DOHH2 (cell line): Measurements from ENCODE around the gene EPYC.

ENCODE experiments used
- H3F3A ChIP-seq: fragments of 200-600 bp; sonication (generic), shearing (Covaris generic); 2 replicates; pipeline ENCODE4 v1.6.0; 2016; ENCODE audit warnings: antibody characterized with exemption, mild to moderate bottlenecking; ENCODE audit not compliant: control insufficient read depth, insufficient read depth
- H3K27ac ChIP-seq: fragments of 200-600 bp; sonication (generic); 2 replicates; pipeline ENCODE4 v1.5.1; 2014; ENCODE audit warnings: low read depth, mild to moderate bottlenecking, low read length, moderate library complexity
- H3K27me3 ChIP-seq: fragments of 200-600 bp; sonication (generic); 2 replicates; pipeline ENCODE4 v1.6.1; 2014; ENCODE audit warnings: mild to moderate bottlenecking, low read length, mixed read lengths; ENCODE audit not compliant: control insufficient read depth
- H3K36me3 ChIP-seq: fragments of 200-600 bp; sonication (generic); 2 replicates; pipeline ENCODE4 v1.6.1; 2014; ENCODE audit warnings: mild to moderate bottlenecking, low read length, moderate library complexity, mixed read lengths; ENCODE audit not compliant: control insufficient read depth
- H3K4me1 ChIP-seq: fragments of 200-600 bp; sonication (generic); 2 replicates; pipeline ENCODE4 v1.6.1; 2014; ENCODE audit warnings: mild to moderate bottlenecking, low read length, mixed read lengths; ENCODE audit not compliant: control insufficient read depth
- H3K4me2 ChIP-seq: fragments of 200-600 bp; sonication (generic); 2 replicates; pipeline ENCODE4 v1.6.0; 2014; ENCODE audit warnings: mild to moderate bottlenecking, low read length, moderate library complexity
- H3K4me3 ChIP-seq: fragments of 200-600 bp; sonication (generic); 2 replicates; pipeline ENCODE4 v1.5.1; 2014; ENCODE audit warnings: mild to moderate bottlenecking, low read length, mixed read lengths
- H3K79me2 ChIP-seq: fragments of 200-600 bp; sonication (generic); 2 replicates; pipeline ENCODE4 v1.6.1; 2014; ENCODE audit warnings: mild to moderate bottlenecking, low read length, mixed read lengths; ENCODE audit not compliant: control insufficient read depth
- H3K9me2 ChIP-seq: fragments of 200-600 bp; sonication (generic); replicated peaks from 2 replicates; pipeline ENCODE4 v1.6.1; 2014; ENCODE audit warnings: mild to moderate bottlenecking, low read length, mixed read lengths; ENCODE audit not compliant: control insufficient read depth
- H3K9me3 ChIP-seq: fragments of 200-600 bp; sonication (generic); 2 replicates; pipeline ENCODE4 v1.6.1; 2014; ENCODE audit warnings: antibody characterized with exemption, low read length, mixed read lengths; ENCODE audit not compliant: control insufficient read depth, insufficient read depth
- H4K20me1 ChIP-seq: fragments of 200-600 bp; sonication (generic); 2 replicates; pipeline ENCODE4 v1.6.0; 2014; ENCODE audit warnings: low read depth, mild to moderate bottlenecking, antibody characterized with exemption, low read length, moderate library complexity; ENCODE audit not compliant: control insufficient read depth, insufficient read depth
- CTCF ChIP-seq: fragments of 200-600 bp; sonication (generic); IDR thresholded peaks from one replicate; pipeline ENCODE4 v1.5.1; 2014; ENCODE audit warnings: antibody characterized with exemption, mild to moderate bottlenecking, low read depth, low read length; ENCODE audit not compliant: poor library complexity, severe bottlenecking
- EZH2phosphoT487 ChIP-seq: fragments of 200-600 bp; sonication (generic); IDR thresholded peaks from 2 replicates; pipeline ENCODE4 v1.6.1; 2017; ENCODE audit warnings: borderline replicate concordance, mild to moderate bottlenecking, antibody characterized with exemption, low read length, moderate library complexity, mixed read lengths

Gene EPYC

GRCh38 chr12:90938451-90938850, 66.3 kb downstream of the EPYC start:
- TF ChIP-seq CTCF, result no peak
- no peak for TF ChIP-seq EZH2phosphoT487
- H3K27ac ChIP-seq, result no peak overlapping the region

DNA sequence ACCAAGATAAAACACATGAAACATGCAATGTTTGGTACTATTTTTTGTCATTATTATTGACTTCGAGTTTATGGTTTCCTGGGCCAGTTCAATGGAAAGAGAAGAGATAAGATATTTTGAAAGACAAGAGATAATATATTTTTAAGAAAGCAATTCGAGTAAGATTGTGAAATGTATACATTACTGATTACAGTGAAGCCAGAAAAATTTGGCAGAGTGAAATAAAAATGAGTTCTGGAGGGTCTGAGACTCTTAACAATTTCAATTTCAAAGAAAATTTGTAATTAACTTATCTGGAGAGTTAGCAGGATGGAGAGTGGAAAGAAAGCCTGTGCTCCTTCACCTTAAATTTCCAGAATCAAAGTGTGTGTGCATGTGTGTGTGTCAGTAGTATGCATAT, 67.1 kb downstream of the EPYC start:
- peaks cover 2% of the 10 kb centered on the region; the same call in 1 of the 2 replicates for H3K27me3 ChIP-seq
- no peak overlapping the region for H3K4me2 ChIP-seq
- H3K4me1 ChIP-seq, result no peaks in the 10 kb centered on the region
- H4K20me1 ChIP-seq, result no peaks in the 10 kb centered on the region
- no peaks in the 10 kb centered on the region for H3K9me3 ChIP-seq
- H3K9me2 ChIP-seq, result no peaks in the 10 kb centered on the region
- H3K36me3 ChIP-seq, result no peaks in the 10 kb centered on the region
- H3K4me3 ChIP-seq, result no peak overlapping the region
- no peaks in the 10 kb centered on the region for H3K79me2 ChIP-seq
- H3F3A ChIP-seq, result no peaks in the 10 kb centered on the region
- H3K27ac ChIP-seq, result no peak overlapping the region
- no peak for TF ChIP-seq EZH2phosphoT487

More at GRCh38 chr12:90938451-90938850, 66.3 kb downstream of the EPYC start:
- Histone ChIP-seq H3K9me2 (no peaks in the 10 kb centered on the region), H3F3A (no peaks in the 10 kb centered on the region), H3K4me3 (no peak overlapping the region), H3K79me2 (no peaks in the 10 kb centered on the region), H3K36me3 (no peaks in the 10 kb centered on the region), H3K4me1 (no peaks in the 10 kb centered on the region), H3K27me3 (peaks cover 2% of the 10 kb centered on the region; the same call in 1 of the 2 replicates), H4K20me1 (no peaks in the 10 kb centered on the region), H3K9me3 (no peaks in the 10 kb centered on the region), H3K4me2 (no peak overlapping the region)

- Histone ChIP-seq H4K20me1 (no peaks in the 10 kb centered on the region), H3K4me2 (no peak overlapping the region), H3K36me3 (no peaks in the 10 kb centered on the region), H3K4me1 (no peaks in the 10 kb centered on the region), H3K4me3 (no peak overlapping the region), H3K79me2 (no peaks in the 10 kb centered on the region), H3K27me3 (no peaks in the 10 kb centered on the region), H3F3A (no peaks in the 10 kb centered on the region), H3K9me2 (no peaks in the 10 kb centered on the region), H3K27ac (no peak overlapping the region), H3K9me3 (no peaks in the 10 kb centered on the region)
- no peak for TF ChIP-seq EZH2phosphoT487
- no peak for TF ChIP-seq CTCF
These were observed 68.4 kb downstream of the EPYC start for GRCh38 chr12:90936230-90937005.

DNA sequence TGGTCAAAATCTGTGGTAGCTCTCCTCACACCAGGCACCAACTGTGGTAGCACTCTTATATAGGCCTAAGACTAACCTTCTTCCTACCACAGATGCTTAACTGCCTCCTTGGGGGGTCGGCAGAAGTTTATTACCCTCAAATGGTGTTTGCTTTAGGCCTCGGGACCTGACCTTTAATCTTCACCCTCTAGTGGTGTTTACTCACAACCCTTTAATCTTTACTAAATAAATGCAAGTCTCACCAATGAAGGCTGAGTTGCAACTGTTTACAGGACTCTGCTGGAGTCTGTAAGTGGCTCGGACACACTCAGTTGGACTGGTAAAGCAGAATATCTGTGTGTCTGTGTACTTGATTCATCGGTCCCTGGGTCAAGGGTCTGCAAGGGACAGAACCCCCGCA, 79.2 kb downstream of the EPYC start:
- Histone ChIP-seq H3K4me2 (no peak overlapping the region), H3K9me2 (no peaks in the 10 kb centered on the region), H3K9me3 (no peaks in the 10 kb centered on the region), H3K4me3 (no peak overlapping the region), H3K27ac (no peak overlapping the region), H4K20me1 (no peaks in the 10 kb centered on the region), H3K4me1 (no peaks in the 10 kb centered on the region), H3K27me3 (no peaks in the 10 kb centered on the region), H3K36me3 (no peaks in the 10 kb centered on the region), H3F3A (no peaks in the 10 kb centered on the region), H3K79me2 (no peaks in the 10 kb centered on the region)
- TF ChIP-seq EZH2phosphoT487, result no peak
- TF ChIP-seq CTCF, result no peak
